Measurements from ENCODE around the gene SLC11A1.
A peak's percentile ranks its signal among the peaks of the same experiment; 100 is the strongest.

The SLC11A1 gene, protein sequence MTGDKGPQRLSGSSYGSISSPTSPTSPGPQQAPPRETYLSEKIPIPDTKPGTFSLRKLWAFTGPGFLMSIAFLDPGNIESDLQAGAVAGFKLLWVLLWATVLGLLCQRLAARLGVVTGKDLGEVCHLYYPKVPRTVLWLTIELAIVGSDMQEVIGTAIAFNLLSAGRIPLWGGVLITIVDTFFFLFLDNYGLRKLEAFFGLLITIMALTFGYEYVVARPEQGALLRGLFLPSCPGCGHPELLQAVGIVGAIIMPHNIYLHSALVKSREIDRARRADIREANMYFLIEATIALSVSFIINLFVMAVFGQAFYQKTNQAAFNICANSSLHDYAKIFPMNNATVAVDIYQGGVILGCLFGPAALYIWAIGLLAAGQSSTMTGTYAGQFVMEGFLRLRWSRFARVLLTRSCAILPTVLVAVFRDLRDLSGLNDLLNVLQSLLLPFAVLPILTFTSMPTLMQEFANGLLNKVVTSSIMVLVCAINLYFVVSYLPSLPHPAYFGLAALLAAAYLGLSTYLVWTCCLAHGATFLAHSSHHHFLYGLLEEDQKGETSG

DNA sequence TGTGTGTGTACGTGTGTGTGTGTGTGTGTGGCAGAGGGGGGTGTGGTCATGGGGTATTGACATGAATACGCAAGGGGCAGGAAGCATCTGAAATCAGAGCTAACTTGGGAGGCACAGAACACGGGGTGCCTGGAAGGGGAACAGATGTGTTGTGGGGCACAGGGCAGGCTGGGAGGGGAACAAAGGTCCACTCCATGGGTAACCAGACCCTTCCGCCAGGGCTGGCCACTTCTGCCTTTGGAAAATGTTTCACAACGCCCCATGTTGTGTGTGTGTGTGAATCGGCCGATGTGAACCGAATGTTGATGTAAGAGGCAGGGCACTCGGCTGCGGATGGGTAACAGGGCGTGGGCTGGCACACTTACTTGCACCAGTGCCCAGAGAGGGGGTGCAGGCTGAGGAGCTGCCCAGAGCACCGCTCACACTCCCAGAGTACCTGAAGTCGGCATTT, at the start of gene SLC11A1:
Gene SLC11A1, plus strand, starts transcription at position 358 of the 451 bp plus-strand sequence. CDS start 96 bp downstream, outside the sequence.
- TF ChIP-seq, protein P1, sequence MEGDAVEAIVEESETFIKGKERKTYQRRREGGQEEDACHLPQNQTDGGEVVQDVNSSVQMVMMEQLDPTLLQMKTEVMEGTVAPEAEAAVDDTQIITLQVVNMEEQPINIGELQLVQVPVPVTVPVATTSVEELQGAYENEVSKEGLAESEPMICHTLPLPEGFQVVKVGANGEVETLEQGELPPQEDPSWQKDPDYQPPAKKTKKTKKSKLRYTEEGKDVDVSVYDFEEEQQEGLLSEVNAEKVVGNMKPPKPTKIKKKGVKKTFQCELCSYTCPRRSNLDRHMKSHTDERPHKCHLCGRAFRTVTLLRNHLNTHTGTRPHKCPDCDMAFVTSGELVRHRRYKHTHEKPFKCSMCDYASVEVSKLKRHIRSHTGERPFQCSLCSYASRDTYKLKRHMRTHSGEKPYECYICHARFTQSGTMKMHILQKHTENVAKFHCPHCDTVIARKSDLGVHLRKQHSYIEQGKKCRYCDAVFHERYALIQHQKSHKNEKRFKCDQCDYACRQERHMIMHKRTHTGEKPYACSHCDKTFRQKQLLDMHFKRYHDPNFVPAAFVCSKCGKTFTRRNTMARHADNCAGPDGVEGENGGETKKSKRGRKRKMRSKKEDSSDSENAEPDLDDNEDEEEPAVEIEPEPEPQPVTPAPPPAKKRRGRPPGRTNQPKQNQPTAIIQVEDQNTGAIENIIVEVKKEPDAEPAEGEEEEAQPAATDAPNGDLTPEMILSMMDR (conservative IDR thresholded peaks at IDR 0.05; ENCODE audit: low read depth), result no peak
- ChIA-PET POLR2A (ENCODE audit: low non-redundant PET) (no interaction called here), CTCF (interaction anchor here (0.7 kb wide), 1 partner anchor 596 kb away, joined by 3 read pairs; no protein-coding TSS in a partner anchor)
- H3K27ac ChIP-seq, result peak within 1 kb of the TSS; percentile 89
- no peak for DNase-seq (ENCODE audit: low spot score)

DNA sequence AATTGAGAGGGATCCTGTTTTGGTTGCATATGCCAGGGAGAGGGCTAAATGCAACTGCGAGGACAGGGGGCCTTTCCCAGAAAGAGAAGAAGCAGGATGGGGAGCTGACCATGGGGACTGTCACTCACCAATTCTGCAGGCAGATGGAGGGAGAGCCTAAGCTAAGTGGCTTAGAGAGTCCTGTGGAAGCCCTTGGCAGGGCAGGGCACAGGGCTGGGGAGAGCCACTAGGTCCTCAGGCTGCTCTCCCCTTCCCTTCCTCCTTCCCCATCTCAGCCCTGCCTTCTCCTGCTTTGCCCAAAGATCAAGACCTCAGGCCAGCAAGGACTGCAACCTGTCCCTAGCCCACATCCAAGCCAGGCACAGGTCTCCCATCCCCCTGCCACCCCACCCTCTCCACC, 49.8 kb upstream of the SLC11A1 start:
- ChIA-PET POLR2A (ENCODE audit: low non-redundant PET) (no interaction called here), CTCF (interaction anchor here (0.8 kb wide), 1 partner anchor 59 kb away, joined by 3 read pairs; no protein-coding TSS in a partner anchor)
- no peak for DNase-seq (ENCODE audit: low spot score)
- H3K27ac ChIP-seq, result no peak overlapping the region
- TF ChIP-seq, protein P1 (conservative IDR thresholded peaks at IDR 0.05; ENCODE audit: low read depth), result no peak

DNA sequence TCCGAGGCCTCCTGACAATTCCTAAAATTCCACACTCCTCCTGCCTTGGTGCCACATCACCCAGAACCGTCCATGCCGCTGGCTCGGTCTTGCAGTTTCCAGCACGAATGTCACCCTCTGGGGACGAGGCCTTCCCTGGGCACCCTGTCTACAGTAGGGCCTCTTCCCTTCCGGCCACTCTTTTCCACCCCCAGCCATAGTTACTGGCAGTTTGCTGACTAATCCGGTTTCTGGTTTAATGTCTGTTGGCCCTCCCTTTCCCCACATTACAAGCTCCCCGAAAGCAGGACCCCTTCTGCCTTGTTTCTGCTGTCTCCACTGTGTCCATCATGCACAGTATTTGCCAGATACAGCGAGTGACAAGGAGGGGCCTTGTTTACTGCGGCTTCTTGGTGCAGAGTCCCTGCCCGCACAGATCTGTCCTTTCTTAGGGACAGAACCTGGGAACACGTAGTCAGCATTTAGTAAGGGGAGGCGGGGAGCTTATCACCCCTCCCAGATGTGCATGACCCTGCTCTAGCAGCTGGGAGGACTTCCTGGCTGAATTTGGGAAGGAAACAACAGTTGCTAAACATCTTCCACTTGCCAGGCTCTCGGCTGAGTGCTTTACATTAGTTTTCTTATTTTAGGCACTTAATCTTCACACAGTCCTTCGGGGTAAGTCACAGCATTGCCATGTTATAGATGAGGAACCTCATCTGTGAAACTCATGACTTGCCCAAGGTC, 49.0 kb upstream of the SLC11A1 start:
- no peak overlapping the region for H3K27ac ChIP-seq
- ChIA-PET CTCF (no interaction called here), POLR2A (ENCODE audit: low non-redundant PET) (no interaction called here)
- no peak for DNase-seq (ENCODE audit: low spot score)
- TF ChIP-seq, protein P1 (conservative IDR thresholded peaks at IDR 0.05; ENCODE audit: low read depth), result no peak

- no peak for DNase-seq (ENCODE audit: low spot score)
- CTCF ChIA-PET, result interaction anchor here (0.6 kb wide), 1 partner anchor 13 kb away, joined by 3 read pairs; no protein-coding TSS in a partner anchor
- no peak overlapping the region for H3K27ac ChIP-seq
- POLR2A ChIA-PET (ENCODE audit: low non-redundant PET), result no interaction called here
- TF ChIP-seq, protein P1 (conservative IDR thresholded peaks at IDR 0.05; ENCODE audit: low read depth), result no peak
These were observed 47.5 kb upstream of the SLC11A1 start for GRCh38 chr2:218334531-218334930.

DNA sequence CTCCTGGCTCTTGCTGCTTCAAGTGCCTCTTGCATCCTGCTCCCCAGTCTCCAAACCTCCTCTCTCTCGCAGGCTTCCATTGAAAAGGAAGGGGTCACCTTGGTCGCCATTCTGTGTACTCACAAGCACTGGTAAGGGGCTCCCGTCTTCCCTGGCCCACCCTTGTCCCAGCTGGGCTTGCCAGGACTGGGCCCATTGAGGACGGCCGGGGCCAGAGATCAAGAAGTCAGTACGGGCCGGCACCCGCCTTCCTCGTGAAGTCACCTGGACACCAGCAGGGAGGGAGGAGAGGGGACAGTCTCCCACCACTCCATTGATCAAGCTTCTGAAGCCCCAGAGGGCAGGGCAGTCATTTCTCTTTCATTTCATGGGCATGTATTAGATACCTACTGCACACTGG, 41.4 kb upstream of the SLC11A1 start:
- CTCF ChIA-PET, result no interaction called here
- no peak overlapping the region for H3K27ac ChIP-seq
- TF ChIP-seq, protein P1 (conservative IDR thresholded peaks at IDR 0.05; ENCODE audit: low read depth), result no peak
- POLR2A ChIA-PET (ENCODE audit: low non-redundant PET), result no interaction called here
- DNase-seq (ENCODE audit: low spot score), result no peak

DNA sequence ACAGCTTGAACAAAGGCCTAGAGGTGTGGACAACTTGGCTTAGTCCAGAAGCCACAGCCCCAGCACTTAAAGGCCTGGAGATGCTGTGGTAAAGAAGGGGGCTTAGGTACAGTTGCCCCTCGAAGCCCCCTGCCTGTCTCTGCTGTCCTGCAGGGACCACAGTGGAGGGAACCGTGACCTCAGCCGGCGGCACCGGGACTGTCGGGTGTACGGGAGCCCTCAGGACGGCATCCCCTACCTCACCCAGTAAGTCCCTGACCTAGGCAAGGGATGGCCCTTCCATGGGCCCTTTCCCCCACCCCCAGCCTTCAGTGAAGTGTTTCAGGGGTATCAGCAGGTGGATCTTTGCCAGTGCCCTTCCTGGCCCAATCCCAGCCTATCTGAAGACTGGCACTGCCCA, 40.7 kb upstream of the SLC11A1 start:
- POLR2A ChIA-PET (ENCODE audit: low non-redundant PET), result no interaction called here

More for the DNA sequence above, 40.7 kb upstream of the SLC11A1 start:
- TF ChIP-seq, protein P1 (conservative IDR thresholded peaks at IDR 0.05; ENCODE audit: low read depth), result no peak
- DNase-seq (ENCODE audit: low spot score), result no peak
- CTCF ChIA-PET, result no interaction called here
- H3K27ac ChIP-seq, result no peak overlapping the region
